Stimulated activated CD8-positive, alpha-beta memory T cell treated with anti-CD3 and anti-CD28 coated beads, Interleukin-15, amount 100 ng/mL, for 48 hours (primary cell): ENCODE results near the gene PCDH1.

ENCODE experiments used
- DNase-seq, 2 donors: peaks; one replicate each; pipeline ENCODE4 v3.0.0-alpha.2; 2020; ENCODE audit warnings: low read depth in 2 of 2

PCDH1 gene

GRCh38 chr5:141853895-141854626 is 24.1 kb downstream of the PCDH1 start:
- no peak for DNase-seq

- no peak for DNase-seq
These were observed 25.8 kb downstream of the PCDH1 start for GRCh38 chr5:141852448-141852847.

DNA sequence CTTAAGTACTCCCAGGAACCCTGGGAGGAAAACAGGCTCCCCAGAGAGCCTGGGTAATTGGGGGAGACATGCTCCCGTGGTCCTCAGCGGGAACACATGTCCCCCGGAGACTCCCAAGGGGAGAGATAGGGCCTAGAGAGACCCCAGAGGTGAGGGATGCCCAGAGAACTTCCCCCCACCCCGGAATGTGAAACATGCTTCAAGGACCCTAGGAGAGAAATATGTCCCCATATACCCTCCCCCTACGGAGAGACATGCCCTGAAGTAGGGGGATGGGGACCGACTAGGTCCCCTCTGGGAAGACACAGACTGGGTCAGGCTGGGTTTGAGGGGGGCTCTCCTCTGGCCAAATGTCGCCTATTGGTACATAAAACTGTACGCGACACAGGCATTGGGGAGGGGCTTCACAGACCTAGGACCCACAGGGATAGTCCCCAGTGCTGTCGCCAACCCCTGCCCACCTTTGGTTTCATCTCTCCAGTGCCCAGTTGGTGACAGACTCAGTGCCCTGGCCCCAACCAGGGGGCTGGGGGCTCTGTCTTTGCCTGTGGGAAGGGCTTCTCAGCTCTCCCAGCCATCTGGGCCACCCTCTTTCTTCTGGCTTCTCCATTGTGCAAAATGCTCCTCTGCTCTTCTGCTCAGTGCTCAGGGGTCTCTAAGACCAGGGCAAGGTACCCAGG is 26.9 kb downstream of the PCDH1 start:
- DNase-seq: no peak

GRCh38 chr5:141850786-141851185 is 27.4 kb downstream of the PCDH1 start:
- no peak for DNase-seq

GRCh38 chr5:141850244-141850768 is 27.9 kb downstream of the PCDH1 start:
- peak in 1 of 2 donors; percentile 11 for DNase-seq

- peak; percentile 49 to 52 for DNase-seq
These were observed 28.6 kb downstream of the PCDH1 start for GRCh38 chr5:141849415-141850243.

GRCh38 chr5:141848744-141849414 is 29.3 kb downstream of the PCDH1 start:
- peak; percentile 14 to 31 for DNase-seq

DNA sequence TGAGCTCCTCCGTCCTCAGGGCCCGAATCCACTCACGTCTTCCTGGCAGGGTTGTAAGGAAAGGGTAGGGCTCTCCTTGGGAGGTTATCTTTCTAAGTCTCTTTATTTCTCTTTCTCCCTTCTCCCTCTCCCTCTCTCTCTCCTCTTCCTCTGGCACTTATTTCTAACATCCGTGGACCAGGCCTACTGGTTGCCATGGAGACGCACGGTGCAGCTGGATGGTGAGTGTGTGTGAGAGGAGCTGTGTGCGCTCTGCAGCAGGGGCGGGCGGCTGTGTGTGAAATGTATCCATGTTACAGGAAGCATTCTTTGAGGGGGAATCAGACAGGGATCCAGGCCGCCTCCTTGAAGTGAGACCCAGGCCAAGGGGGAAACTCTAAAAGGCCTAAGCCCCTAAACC is 32.2 kb downstream of the PCDH1 start:
- DNase-seq: no peak

- peak in 1 of 2 donors; percentile 10 for DNase-seq
These were observed 32.8 kb downstream of the PCDH1 start for GRCh38 chr5:141845371-141845851.

GRCh38 chr5:141844414-141845097 is 33.7 kb downstream of the PCDH1 start:
- no peak for DNase-seq

DNA sequence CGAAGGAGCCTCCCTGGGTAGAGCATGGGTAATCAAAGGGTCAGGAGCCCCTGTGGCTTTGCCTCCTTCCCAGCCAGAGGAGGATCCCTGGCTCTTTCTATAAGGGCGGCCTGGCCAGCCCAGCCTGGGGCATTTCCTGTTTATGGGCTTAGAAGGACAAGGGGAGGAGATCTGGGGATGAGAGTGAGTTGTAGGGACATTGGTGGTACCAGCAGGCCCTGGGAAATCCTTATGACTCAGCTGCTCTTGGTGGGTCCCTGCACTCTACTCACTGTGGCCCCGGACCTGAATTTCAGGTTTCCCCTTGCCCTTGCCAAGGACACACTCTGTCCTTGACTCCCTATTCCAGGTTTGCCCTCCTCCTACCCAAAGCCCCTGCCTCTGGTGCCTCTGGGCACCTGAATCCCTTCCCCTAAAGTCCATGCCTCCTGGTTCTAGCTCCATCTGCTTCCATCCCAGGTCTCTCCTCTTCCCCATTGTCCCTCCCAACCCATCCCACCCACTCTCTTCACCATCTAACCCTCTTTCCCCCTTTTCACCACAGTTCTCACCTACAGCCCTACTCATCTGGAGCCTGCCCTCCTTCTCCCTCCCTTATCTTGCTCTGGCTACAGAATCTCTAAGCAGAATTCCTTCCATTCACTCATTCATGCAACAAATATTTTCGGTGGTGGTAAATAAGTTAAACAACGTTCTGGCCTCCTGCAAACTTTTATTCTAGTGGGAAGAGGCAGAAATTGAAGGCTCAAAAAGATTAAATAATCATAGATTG is 34.9 kb downstream of the PCDH1 start:
- DNase-seq: no peak

DNA sequence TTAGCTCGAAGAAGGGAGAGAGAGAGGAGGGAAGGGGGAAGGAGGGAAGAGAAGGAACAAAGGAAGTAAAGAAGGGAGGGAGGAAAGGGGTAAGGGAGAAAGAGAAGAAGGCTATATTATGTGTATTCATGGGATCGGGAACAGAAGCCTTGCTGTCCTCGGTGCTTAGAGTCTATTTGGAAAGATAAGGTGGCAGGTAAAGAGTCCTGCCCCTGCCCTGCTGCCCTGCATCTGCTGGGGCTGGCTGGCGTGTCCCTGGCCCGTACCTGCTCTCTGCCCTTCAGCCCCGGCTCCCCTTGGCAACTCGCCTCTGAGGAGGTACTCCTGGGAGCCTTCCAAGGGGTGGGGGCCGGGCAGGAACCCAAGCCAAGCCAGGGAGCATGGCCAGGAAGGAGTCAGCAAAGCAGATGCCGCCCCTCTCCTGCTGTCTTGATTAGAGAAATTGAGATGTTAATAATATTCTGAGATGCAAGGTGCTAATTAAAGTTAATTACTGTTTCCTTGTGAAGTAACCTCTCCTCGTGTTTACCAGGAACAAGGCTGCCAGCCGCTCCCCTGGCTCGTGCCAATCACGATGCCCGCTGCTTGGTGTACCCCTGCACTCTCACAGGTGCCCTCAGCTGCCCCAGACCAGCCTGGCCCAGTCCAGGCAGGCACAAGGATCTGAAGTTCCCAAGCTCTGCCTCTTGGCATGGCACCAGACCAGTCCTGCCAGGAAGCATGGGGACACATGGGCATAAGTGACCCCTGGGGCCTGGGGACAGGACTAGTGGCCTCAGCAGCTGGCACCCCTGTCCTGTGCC is 36.6 kb downstream of the PCDH1 start:
- DNase-seq: no peak

GRCh38 chr5:141840826-141841360 is 37.3 kb downstream of the PCDH1 start:
- no peak for DNase-seq

DNA sequence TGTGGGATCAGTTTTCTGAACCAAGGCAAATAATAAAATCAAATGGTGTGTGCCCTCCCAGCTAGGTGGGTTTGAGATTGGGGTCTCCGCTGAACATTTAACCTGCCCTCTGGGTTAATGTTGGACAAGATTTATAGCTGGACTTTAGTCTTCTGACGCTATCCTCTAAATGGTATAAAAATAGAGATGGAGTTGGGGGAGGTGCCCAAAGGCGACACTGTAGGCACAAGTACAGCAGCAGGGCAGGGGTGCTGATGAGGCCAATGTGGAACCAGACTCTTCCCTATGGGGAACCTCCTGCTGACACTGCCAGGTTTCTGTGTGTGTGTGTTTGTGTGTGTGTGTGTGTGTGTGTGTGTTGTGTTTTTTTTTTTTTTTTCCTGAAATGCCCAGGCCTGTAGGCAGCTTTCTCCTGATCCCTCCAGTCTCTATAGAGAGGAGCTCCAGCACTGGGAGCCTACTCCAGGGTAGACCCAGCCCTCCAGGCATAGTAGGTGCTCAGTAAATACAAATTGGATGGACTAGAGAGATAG is 37.9 kb downstream of the PCDH1 start:
- no peak for DNase-seq

DNA sequence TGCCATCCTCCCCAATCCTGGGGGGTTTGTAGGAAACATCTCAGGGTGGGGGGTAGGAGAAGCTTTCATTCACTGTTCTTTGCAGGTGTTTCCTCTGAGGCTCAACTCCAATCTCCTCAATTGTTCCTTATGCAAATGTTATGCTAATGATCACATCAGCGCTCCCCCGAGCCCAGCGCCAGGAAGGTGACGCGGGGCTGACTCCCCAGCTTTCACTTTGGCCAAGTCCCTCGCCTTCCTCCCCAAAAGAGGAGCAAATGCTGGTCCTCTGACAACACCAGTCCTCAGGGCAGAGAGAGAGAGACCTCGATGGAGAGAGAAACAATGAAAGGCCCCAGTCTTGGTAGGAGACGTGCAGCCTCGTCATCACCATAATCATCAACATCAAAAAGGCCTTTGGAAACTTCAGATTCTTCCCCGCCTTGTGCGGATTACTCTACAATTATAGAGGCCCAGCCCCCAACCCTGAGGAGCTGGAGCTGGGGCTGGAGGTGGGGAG is 39.1 kb downstream of the PCDH1 start:
- DNase-seq: no peak

DNA sequence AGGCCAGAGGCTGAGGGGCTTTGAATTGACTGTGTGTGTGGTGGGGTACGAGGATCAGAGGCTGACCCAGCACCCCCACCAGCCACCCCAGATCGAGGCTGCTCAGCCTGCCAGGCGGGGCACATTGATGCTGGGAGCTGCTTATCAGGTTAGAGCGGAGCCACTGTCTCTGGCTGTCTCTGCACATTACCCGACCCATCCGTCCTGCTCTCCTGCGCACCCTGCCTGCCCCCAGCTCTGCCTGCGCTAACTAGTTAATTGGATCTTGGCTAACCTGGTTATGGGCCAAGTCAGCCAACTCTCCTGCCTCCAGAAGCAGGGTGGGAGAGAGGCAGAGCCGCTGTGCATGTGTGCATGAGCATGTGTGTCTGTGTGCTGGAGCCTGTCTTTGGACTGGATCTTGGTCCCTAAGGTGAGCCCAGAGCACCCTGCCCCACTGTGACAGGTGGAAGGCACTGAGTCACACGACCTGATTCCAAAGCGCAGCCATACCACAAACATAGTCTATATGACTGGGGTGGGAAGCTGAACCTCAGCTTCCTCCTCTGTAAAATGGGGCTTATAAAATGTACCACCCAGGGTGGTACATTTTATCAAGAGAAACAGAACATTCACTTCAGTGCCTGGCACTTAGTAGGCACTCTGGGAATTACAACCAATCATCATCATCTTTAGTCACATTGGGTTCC is 39.7 kb downstream of the PCDH1 start:
- DNase-seq: no peak

GRCh38 chr5:141835928-141836670 is 42.1 kb downstream of the PCDH1 start:
- DNase-seq: no peak
